Measurements from ENCODE around the gene COL11A2. TPM values are rescaled to one million over a fixed set of nuclear protein-coding genes. Genes with fewer than 3 reads are reported as not detected.
A peak's percentile ranks its signal among the peaks of the same experiment; 100 is the strongest.

COL11A2 gene
- polyA plus RNA-seq, 3 donors = 3.8 to 4.9 (median 3.8) TPM

DNA sequence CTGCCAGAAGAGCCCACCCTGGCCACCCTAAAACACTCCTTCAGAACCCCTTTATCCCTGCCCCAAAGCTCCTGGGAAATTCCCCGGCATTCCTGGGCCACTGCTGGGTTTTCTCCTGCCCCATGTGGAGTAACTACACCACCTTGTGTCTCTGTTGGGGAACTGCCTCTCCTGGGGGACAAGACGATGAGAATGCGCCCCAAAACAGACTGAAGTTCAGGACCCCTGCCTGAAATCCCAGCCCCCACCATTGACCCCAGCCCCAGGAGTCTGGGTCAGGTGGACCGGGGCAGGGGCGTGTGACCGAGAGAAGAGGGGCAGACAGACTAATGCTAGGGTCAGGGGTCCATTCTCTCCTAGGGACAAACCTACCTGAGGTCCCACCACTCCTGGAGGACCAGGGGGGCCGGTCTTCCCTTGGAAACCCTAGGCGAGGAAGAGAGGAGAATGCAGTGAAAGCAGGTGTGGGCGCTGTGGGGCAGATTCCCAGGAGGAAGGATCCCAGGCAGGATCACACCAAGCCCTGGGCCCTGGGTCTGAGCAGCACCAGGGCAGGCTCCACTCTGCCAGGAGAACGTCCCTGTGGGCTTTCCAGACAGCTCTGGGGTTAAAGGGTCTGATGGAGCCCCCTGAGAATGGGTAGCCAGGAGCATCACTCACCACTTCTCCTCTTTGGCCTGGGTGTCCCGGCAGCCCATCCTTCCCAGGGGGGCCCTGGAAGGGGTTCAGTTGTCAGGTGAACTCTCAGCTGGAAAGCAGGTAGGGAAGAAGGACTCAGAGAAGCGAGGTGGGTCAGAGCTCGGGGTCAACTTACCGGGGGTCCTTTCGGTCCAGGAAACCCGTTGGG lies 19.4 kb downstream of the COL11A2 start:
- no peak for DNase-seq (ENCODE audit: low read depth in 3 of 3, low spot score in 2 of 3)

DNA sequence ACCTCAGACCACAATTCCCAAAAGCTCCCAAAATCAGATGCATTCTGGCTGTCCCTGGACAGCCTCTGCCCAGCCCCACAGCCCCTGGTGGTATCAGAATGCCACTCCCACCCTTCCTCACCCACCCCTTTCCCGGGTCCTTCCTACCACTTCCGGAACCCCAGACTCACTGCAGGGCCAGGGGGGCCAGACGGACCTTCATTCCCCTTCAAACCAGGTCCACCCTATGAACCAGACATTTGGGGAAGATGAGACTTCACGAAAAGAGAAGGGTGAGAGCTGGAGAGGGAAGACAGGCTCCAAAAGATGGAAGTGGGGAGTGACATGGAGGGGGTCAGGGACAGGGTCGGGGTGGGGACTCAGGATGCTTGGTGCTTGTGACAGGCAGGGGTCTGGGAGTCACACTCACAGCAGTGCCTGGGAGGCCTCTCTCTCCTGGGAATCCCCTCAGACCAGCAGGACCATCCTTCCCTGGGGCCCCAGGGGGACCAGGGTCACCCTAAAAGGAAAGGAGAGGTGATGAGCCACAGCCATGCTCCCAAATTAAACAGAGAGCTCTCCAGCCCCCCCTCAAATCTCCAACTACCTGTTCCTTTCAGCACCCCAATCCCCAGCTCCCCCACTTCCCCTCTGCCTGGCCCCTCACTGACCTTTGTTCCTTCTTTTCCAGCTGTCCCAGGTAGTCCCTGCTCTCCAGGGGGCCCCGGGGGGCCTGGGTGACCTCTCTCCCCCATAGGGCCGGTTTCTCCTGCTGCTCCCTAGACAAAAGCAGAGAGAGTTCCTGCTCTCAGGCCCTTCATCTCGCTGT lies 20.2 kb downstream of the COL11A2 start:
- no peak for DNase-seq (ENCODE audit: low read depth in 3 of 3, low spot score in 2 of 3)

DNA sequence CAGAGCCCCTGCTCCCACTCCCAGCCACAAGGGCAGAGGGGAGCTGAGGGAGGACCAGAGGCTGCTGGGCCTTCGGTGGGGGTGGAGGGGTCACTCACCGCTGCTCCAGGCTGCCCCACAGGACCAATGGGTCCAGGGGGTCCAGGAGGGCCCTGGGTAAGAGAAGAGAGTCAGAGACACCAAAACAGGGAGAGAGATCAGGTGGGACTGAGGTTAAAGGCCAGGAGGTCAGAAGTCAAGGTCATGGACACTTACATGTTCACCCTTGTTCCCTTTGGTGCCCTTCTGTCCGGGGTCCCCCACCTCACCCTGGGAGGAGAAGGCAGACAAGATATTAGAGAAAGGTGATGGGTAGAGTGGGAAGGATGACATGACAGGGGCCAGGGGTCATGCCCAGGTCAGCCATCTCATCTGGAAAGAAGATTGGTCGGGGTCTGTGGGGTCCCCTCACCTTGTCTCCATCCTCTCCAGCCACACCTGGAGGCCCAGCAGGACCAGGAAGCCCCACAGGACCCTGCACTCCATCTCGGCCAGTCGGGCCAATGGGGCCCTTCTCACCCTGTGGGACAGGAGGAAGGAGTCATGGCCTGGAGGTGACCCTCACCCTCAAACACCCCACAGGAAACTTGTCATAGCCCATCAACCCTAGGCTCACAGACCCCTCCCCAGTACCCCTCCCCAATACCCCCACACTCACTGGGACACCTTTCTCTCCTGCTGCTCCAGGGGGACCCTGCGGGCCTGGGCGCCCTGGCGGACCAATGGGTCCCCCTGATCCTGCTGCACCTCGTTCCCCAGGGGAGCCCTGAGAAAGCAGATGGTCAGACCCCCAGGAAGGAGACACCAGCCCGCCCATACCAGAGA lies 21.0 kb downstream of the COL11A2 start:
- no peak for DNase-seq (ENCODE audit: low read depth in 3 of 3, low spot score in 2 of 3)

DNA sequence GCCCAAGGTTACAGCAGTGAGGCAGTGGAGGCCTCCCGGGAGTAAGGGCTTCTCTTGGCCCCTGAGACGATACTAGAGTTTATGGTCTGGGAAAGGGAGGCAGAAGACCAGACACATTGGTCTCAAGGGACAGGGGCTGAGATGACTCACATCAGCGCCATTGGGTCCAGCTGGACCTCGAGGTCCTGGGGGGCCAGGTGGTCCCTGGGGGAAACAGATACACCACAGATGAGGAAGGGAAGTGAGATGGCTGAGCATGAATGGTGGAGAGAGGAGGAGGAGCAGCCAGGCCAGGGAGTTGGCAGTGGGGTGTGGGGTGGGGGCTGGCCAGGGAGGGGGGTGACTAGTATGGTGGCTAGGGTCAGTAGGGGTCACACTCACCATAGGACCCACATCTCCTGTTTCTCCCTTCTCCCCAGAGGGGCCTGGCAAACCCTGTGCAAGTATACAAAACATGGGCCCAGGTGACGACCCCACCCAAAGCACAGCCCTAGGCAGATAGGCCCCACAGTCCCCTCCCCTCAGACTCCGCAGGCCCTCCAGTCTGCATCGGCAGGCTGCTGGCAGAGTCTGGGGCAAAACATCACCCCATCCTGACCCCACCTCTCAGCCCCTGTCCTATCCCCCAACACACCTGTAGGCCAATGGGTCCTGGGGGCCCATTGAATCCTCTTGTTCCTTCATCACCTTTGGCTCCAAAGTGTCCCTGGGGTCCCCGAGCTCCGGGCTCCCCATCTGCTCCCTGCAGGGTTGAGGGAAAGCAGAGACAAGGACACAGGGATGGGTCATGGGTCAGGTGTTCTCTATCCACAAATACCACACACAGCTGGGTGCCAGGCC lies 21.9 kb downstream of the COL11A2 start:
- no peak for DNase-seq (ENCODE audit: low read depth in 3 of 3, low spot score in 2 of 3)

DNA sequence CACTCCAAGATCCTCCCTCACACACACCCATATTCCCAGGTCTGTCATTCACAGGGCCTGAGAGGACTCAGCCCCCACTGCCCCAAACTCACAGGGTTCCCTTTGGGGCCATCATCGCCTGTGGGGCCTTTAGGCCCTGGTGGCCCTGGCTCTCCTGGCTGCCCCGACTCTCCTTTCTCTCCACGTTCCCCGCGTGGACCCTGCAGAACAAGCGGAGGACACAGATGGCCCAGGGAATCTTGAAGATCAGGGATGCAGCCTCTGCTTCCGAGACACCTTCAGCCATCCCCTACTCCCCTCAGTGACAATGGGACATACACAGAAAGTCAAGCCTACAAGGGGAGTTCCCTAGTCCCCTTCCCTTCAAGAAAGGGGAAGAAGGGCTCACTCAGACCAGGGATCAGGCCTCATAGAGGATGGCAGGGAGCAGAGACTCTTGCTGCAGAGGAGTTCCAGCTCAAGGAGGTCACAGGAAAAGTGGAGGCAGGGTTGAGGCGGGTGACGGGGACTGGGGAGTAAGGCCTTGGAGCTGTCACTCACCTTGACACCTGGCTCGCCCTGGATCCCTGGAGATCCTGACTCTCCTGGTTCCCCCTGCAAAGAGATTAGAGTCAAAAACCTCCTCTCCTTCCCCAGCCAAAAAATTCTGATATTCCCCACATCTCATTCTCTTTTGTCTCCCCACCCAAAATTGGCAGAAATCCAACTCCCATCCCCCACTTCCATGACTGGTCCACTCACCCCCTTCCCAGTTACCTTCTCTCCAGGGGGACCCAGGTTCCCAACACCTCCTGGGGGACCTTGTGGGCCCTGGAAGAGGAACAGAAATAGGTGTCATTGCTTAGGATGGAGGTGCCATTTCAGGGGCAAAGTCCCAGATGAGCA lies 22.7 kb downstream of the COL11A2 start:
- DNase-seq (ENCODE audit: low read depth in 3 of 3, low spot score in 2 of 3) = no peak

DNA sequence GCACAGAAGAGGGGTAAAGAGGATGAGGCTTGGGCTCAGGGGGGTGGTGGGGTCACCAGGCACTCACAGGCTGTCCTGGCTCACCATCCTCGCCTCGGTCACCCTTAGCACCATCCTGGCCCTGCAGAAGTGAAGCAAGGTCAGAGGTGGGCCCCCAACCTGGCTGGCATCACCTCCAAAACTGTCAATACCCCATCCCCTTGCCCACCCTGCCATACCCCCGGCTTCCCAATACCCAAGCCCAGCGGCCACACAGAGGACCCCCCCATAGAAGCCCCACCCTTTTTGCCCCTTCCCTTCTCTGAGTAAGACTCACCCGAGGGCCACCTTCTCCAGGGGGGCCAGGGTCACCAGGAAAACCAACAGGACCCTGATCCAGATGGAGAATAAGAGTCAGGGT lies 23.6 kb downstream of the COL11A2 start:
- no peak for DNase-seq (ENCODE audit: low read depth in 3 of 3, low spot score in 2 of 3)

DNA sequence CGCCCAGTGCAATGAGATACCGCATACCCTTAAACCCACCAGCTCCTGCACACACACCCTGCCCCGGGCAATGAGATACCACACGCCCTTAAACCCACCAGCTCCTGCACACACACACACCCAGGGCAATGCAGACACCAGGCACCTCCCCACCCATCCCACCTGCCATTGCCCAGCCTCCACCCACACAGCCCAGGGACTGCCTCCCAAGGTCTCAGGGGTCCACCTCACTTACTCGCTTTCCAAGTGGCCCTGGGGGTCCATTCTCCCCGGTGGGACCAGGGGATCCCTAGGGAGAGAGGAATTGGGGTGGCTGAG lies 24.0 kb downstream of the COL11A2 start:
- DNase-seq (ENCODE audit: low read depth in 3 of 3, low spot score in 2 of 3) = no peak

DNA sequence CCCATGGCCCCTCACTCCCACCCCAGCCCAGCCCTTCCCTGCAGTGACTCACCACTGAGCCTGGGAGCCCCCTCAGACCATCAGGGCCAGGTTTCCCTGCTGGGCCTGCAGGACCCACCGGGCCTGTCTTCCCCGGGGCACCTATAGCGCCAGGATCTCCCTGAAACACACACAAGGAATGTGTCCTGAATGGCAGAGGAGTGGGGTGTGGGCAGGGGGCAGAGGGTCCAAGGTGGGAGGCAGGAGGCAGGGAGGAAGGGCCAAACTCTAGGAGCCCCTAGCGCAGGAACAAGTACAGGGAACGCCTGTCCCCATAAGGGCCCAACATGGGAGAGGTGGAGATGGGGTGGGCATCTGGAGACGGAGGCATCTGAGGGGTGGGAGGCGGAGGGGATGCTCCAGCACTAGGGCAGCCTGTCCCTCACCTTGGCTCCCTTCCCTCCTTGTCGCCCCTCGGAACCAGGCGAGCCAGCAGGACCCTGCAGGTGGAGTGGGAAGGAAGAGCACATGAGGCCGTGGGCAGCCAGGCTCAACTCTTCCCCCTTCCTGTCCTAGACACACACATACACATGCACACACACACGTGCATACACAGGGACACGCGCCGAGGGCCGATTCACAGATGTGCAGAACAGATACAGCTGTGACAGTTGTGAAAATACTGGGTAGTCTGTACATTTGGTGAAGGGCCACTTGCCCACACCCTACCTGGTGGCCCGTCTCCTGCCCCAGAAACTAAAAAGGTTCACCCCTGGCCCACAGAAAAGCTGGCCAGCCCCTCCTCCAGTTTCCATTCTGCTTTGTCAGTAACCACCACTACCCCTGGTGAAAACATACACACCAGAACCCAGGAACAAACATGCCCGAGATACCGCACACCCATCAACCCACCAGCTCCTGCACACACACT lies 24.6 kb downstream of the COL11A2 start:
- DNase-seq (ENCODE audit: low read depth in 3 of 3, low spot score in 2 of 3) = no peak

DNA sequence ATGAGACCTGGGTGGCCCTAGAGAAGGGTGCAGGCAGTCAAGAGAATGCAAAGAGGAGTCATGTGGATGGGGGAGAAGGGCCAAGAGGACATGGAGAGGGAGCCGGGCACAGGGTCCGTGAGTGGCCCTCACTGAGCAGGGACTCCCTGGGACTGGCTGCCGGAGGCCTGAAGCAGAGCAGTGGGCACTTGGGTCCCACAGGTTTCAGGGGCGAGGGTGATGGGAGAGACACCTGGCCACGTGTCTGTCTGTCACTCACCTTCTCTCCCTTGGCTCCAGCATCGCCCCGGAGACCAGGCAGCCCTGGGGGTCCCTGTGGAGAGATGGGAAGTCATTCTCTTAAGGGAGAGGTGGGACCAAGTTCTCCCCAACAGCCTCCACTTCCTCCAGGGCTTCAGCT lies 25.5 kb downstream of the COL11A2 start:
- no peak for DNase-seq (ENCODE audit: low read depth in 3 of 3, low spot score in 2 of 3)

DNA sequence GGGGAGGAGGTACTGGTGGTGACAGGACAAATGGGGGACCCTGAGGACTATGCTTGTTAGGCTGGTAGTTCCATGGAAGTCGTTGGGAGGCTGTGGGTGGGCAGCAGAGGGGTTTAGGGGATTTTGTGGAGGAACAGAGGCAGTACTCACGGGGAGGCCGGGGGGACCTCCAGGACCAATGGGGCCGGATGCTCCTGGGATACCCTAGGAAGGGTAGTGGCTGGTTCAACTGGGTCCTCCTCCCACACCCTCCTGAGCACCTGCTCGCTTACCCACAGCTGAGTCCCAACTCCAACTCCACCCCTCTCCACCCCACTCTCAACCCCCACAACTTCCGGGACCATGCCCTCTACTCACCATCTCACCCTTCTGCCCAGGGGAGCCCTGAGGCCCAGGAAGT lies 25.9 kb downstream of the COL11A2 start:
- DNase-seq (ENCODE audit: low read depth in 3 of 3, low spot score in 2 of 3) = no peak

DNA sequence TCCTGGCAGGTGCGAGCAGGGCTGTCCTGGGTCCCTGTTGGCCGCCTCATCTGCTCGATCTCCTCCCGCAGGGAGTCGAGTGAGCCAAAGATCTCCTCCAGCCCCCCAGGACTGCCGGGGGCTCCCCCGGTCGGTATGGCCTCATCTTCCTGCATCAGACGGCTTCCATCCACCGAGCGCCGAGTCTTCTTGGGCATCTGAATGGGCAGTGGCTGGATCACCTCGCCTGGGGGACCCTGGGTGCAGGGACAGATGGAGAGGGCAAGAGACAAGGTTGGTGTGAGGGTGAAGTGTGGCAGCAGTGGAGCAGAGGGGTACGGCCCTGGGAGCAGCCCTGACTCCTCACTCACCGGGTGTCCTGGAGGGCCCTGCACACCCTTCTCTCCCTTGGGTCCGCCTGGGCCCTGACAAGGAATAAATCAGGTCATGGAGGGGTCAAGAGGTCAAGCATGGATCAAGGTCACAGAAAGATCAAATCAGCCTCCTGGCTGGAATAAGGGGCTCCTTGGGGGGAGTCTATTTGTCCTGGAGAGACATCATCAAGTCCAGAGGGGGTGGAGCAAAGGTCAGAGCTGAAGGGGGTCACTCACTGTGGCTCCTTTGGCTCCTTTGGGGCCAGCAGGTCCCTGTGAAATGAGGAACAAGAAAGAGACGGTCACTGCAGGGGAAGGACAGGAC lies 26.5 kb downstream of the COL11A2 start:
- no peak for DNase-seq (ENCODE audit: low read depth in 3 of 3, low spot score in 2 of 3)

DNA sequence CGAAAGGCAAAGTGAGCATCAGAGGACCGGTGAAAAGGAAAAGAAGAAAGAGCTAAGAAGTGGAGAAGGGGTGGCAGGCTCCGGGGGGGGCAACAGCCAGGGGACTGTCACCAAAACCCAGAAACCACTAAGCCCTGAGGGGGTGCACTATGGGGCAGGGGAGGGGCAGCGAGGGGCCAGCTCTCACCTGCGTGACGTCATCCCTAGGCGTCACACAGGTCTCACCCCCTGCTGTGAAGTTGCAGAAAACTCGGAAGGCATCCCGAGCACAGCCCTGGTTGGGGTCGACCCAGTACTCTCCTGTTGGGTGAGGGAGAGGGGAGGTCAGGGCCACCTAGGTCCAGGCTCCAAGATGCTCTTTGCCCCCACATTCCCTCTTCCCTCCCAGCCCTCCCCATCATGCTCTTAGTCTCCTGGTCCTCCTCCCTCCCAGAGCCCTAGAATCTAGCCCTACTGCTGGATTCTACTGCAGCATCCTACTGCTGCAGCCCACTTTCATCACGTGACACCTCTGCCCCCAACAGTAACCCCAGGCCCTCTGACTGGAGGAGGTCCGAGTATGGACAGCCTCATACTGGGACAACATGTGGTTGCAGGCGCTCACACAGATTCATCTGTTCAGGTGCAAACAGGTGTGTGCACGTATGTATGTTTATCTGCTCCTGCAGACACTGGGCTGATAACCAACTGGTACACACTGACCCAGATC lies 27.4 kb downstream of the COL11A2 start:
- DNase-seq (ENCODE audit: low read depth in 3 of 3, low spot score in 2 of 3) = no peak

DNA sequence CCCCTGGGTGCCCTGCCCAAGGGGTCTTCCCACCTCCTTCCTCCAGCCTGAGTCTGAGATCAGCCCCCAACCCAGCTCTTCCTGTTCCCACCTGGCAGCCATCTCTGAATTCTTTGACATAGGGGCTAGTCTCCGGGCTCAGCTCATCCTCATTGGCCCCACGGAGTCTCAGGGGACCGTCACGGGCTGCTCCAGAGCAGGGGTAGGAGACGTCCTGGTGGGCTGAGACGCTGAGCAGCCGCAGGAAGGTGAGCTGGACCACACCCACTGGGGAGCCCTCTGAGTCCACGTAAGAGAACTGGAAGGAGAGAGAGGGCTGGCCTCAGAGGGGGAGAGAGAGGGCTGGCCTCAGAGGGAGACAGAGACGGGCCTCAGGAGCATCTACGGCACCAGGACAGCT lies 28.1 kb downstream of the COL11A2 start:
- no peak for DNase-seq (ENCODE audit: low read depth in 3 of 3, low spot score in 2 of 3)

DNA sequence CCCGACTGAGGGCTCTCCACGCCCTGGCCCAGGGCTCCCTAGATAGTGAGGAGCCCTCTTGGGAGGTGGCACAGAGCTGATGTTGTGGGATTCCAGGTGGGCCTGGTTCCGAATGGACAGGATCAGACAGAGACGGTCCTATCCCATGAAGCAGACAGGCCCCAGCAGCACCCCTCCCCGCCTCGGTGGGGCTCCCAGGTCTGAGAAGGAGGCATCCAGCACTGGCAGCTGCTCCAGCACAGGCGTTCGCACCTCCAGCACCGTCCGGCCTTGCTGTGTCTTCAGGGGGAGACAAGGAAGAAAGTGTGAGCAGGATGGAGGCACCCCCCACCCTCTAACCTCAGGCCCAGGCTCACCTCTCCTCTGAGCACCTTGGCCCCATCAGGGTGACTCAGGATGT lies 28.7 kb downstream of the COL11A2 start:
- DNase-seq (ENCODE audit: low read depth in 3 of 3, low spot score in 2 of 3) = no peak

DNA sequence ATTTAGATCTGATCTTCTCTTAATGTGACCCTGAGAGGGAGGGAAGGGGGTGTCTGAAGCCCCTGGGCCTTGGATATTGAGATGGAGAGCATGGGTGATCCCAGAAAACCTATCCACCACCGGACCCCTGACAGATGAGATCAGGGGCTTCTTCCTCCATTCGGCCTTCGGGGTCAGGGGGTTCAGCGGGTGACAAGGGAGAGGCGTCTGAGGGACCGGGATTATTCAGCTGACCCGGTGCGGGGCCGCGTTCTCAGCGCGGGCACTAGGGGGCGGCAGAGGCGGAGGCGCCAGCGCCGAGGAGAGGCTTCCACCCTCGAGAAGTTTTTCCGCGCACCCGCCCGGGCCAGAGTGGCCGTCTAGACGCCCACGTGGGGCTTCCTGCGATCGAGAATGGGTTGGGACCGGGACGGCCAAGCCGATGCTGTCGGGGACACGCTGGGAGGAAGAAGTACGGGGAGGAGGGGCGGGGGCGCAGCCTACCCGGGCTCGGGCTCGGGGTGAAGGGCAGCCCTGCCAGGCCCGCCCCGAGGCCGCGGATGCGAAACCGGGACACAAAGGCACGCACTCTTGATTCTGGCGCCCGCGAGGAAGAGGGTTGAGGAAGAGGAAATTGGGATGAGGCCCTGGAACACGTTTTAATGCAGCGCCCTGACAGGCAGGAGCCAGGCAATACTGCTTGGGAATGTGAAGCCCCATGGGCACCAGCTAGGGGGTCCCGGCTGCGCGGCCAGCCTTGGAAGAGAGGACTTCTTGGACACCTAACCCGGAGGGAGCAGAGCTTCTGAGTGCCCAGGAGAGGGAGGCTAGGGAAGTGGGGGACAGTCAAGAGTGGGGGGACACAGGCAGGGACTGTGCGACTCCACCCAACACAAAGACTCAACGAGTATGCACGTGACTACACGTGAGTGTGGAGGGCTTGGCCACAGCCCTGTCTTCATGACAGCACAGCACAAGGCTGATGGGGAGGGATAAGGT lies 30.6 kb downstream of the COL11A2 start:
- DNase-seq (ENCODE audit: low read depth in 3 of 3, low spot score in 2 of 3) = peak; percentile 16 to 45 (median 36)

Data from right renal cortex interstitium (tissue), 3 donors.